ENCODE measurements around the gene WFDC5. TPM values are rescaled to one million over a fixed set of nuclear protein-coding genes. Genes with fewer than 3 reads are reported as not detected.
"Not testable (repeated sequence)": the region's sequence is repeated elsewhere in the genome, so short reads cannot be mapped to it uniquely, and the experiment has no call there.

The WFDC5 gene
- total RNA-seq, 4 donors from 2014 or later = not detected

GRCh38 chr20:45153752-45154151, 38.8 kb upstream of the WFDC5 start:
- Histone ChIP-seq H3K4me1 (no peaks in the 10 kb centered on the region), H3K4me3 (no peak overlapping the region), H3K27me3 (peaks cover 25% of the 10 kb centered on the region), H3K9me3 (peaks cover 0 to 12% (median 0%) of the 10 kb centered on the region in 3 donors), H3K36me3 (no peaks in the 10 kb centered on the region), H3K27ac (no peak overlapping the region)
- no CpG with 5 or more reads among the region's 1 CpG for WGBS, 2 donors (ENCODE audit: low coverage in 1 of 2)
- ATAC-seq = no peak
- no peak for TF ChIP-seq POLR2A (IDR thresholded peaks at IDR 0.05)
- TF ChIP-seq CTCF (IDR thresholded peaks at IDR 0.05) = no peak
- no peak for TF ChIP-seq POLR2AphosphoS5 (IDR thresholded peaks at IDR 0.05)
- no peak for TF ChIP-seq EP300 (IDR thresholded peaks at IDR 0.05)

GRCh38 chr20:45153147-45153546, 38.2 kb upstream of the WFDC5 start:
- ATAC-seq = no peak
- H3K9me3 ChIP-seq = peaks cover 0 to 10% (median 0%) of the 10 kb centered on the region in 3 donors
- peaks cover 30% of the 10 kb centered on the region for H3K27me3 ChIP-seq
- 83% methylated on average over 2 of the region's 3 CpGs; no CpG with 5 or more reads in 1 of the 2 donors for WGBS, 2 donors (ENCODE audit: low coverage in 1 of 2)
- H3K4me3 ChIP-seq = no peak overlapping the region
- H3K4me1 ChIP-seq = no peaks in the 10 kb centered on the region
- H3K27ac ChIP-seq = no peak overlapping the region
- no peak for TF ChIP-seq POLR2A (IDR thresholded peaks at IDR 0.05)
- TF ChIP-seq POLR2AphosphoS5 (IDR thresholded peaks at IDR 0.05) = no peak
- TF ChIP-seq CTCF (IDR thresholded peaks at IDR 0.05) = no peak
- no peak for TF ChIP-seq EP300 (IDR thresholded peaks at IDR 0.05)
- H3K36me3 ChIP-seq = no peaks in the 10 kb centered on the region

GRCh38 chr20:45152405-45152804, 37.4 kb upstream of the WFDC5 start:
- 46 to 51% methylated on average over 2 of the region's 2 CpGs for WGBS, 2 donors (ENCODE audit: low coverage in 1 of 2)
- peaks cover 30% of the 10 kb centered on the region for H3K27me3 ChIP-seq
- H3K4me1 ChIP-seq = no peaks in the 10 kb centered on the region
- H3K9me3 ChIP-seq = peaks cover 0 to 10% (median 0%) of the 10 kb centered on the region in 3 donors
- TF ChIP-seq CTCF (IDR thresholded peaks at IDR 0.05) = no peak
- TF ChIP-seq EP300 (IDR thresholded peaks at IDR 0.05) = no peak
- TF ChIP-seq POLR2A (IDR thresholded peaks at IDR 0.05) = no peak
- no peak for TF ChIP-seq POLR2AphosphoS5 (IDR thresholded peaks at IDR 0.05)
- ATAC-seq = no peak
- no peak overlapping the region for H3K27ac ChIP-seq
- H3K4me3 ChIP-seq = no peak overlapping the region
- H3K36me3 ChIP-seq = no peaks in the 10 kb centered on the region

- Histone ChIP-seq H3K9me3 (no peaks in the 10 kb centered on the region), H3K4me3 (no peak overlapping the region), H3K4me1 (no peaks in the 10 kb centered on the region), H3K36me3 (no peaks in the 10 kb centered on the region), H3K27ac (no peak overlapping the region), H3K27me3 (peaks cover 52% of the 10 kb centered on the region)
- no peak for ATAC-seq
- TF ChIP-seq CTCF (IDR thresholded peaks at IDR 0.05) = no peak
- no peak for TF ChIP-seq EP300 (IDR thresholded peaks at IDR 0.05)
- TF ChIP-seq POLR2AphosphoS5 (IDR thresholded peaks at IDR 0.05) = no peak
- TF ChIP-seq POLR2A (IDR thresholded peaks at IDR 0.05) = no peak
- WGBS, 2 donors (ENCODE audit: low coverage in 1 of 2) = 81 to 84% methylated on average over 2 to 3 of the region's 3 CpGs
Measured at GRCh38 chr20:45149062-45149461, 34.1 kb upstream of the WFDC5 start.

- WGBS, 2 donors (ENCODE audit: low coverage in 1 of 2) = 57 to 100% methylated on average over 1 to 2 of the region's 4 CpGs
- Histone ChIP-seq H3K36me3 (no peaks in the 10 kb centered on the region), H3K4me1 (no peaks in the 10 kb centered on the region), H3K27ac (no peak overlapping the region), H3K9me3 (no peaks in the 10 kb centered on the region), H3K27me3 (peaks cover 32% of the 10 kb centered on the region), H3K4me3 (no peak overlapping the region)
- ATAC-seq = no peak
- no peak for TF ChIP-seq POLR2AphosphoS5 (IDR thresholded peaks at IDR 0.05)
- no peak for TF ChIP-seq EP300 (IDR thresholded peaks at IDR 0.05)
Measured at GRCh38 chr20:45140836-45141235, 25.9 kb upstream of the WFDC5 start.

GRCh38 chr20:45139733-45140375, 24.9 kb upstream of the WFDC5 start:
- H3K27me3 ChIP-seq = peaks cover 32% of the 10 kb centered on the region
- 93 to 100% methylated on average over 3 to 5 of the region's 5 CpGs for WGBS, 2 donors (ENCODE audit: low coverage in 1 of 2)
- H3K27ac ChIP-seq, H3K36me3 ChIP-seq, H3K4me1 ChIP-seq, H3K4me3 ChIP-seq, H3K9me3 ChIP-seq, ATAC-seq: not testable (repeated sequence)

All from gastroesophageal sphincter (tissue), 4 donors.